Activated T-helper 9 cell treated with anti-CD3 and anti-CD28 coated beads, Interleukin-2, amount 50 U/mL, for 16 hours (primary cell): ENCODE measurements around the gene TRPC4.

Experiments used
- DNase-seq: peaks from one replicate; pipeline ENCODE4 v3.0.0-alpha.2; 2020; ENCODE audit warnings: low read depth

The TRPC4 gene

GRCh38 chr13:37869756-37870488 lies at the start of gene TRPC4:
Gene TRPC4 (minus strand): TSS chr13:37869772. CDS start chr13:37783333, 86,439 bp downstream.
- no peak for DNase-seq

- DNase-seq: no peak
These were observed 49.2 kb upstream of the TRPC4 start for GRCh38 chr13:37918751-37919150.

- no peak for DNase-seq
These were observed 48.6 kb upstream of the TRPC4 start for GRCh38 chr13:37918116-37918714.

- no peak for DNase-seq
These were observed 45.3 kb upstream of the TRPC4 start for GRCh38 chr13:37914781-37915391.

- DNase-seq: no peak
These were observed 41.2 kb upstream of the TRPC4 start for GRCh38 chr13:37910790-37911189.

GRCh38 chr13:37906880-37907279 lies 37.3 kb upstream of the TRPC4 start:
- no peak for DNase-seq

- DNase-seq: no peak
These were observed 36.2 kb upstream of the TRPC4 start for GRCh38 chr13:37905736-37906135.

GRCh38 chr13:37899753-37900152 lies 30.2 kb upstream of the TRPC4 start:
- DNase-seq: no peak

- no peak for DNase-seq
These were observed 23.7 kb upstream of the TRPC4 start for GRCh38 chr13:37893321-37893720.

- no peak for DNase-seq
These were observed 20.2 kb upstream of the TRPC4 start for GRCh38 chr13:37889820-37890219.

- DNase-seq: no peak
These were observed 19.5 kb upstream of the TRPC4 start for GRCh38 chr13:37889102-37889501.

GRCh38 chr13:37886879-37887278 lies 17.3 kb upstream of the TRPC4 start:
- DNase-seq: no peak

GRCh38 chr13:37884674-37885073 lies 15.1 kb upstream of the TRPC4 start:
- no peak for DNase-seq

- DNase-seq: no peak
These were observed 14.5 kb upstream of the TRPC4 start for GRCh38 chr13:37884026-37884425.

GRCh38 chr13:37878921-37879320 lies 9.3 kb upstream of the TRPC4 start:
- no peak for DNase-seq

GRCh38 chr13:37878496-37878895 lies 8.9 kb upstream of the TRPC4 start:
- no peak for DNase-seq

GRCh38 chr13:37870895-37871550 lies 1.5 kb upstream of the TRPC4 start:
- DNase-seq: no peak

GRCh38 chr13:37870489-37870845 lies 895 bp upstream of the TRPC4 start:
- no peak for DNase-seq

GRCh38 chr13:37869506-37869755 lies 141 bp downstream of the TRPC4 start:
- no peak for DNase-seq

- no peak for DNase-seq
These were observed 674 bp downstream of the TRPC4 start for GRCh38 chr13:37868691-37869505.

GRCh38 chr13:37863708-37864107 lies 5.9 kb downstream of the TRPC4 start:
- no peak for DNase-seq

GRCh38 chr13:37835392-37835791 lies 34.2 kb downstream of the TRPC4 start:
- no peak for DNase-seq
